NCI-H2029 (cell line): ENCODE measurements around the gene NAIF1.
"Not testable (repeated sequence)": the region's sequence is repeated elsewhere in the genome, so short reads cannot be mapped to it uniquely, and the experiment has no call there.

Source experiments
- DNase-seq: peaks from one replicate; lab custom pipeline; 2025; lab: John Stamatoyannopoulos, UW

NAIF1 gene

GRCh38 chr9:128057724-128058409 lies 9.3 kb downstream of the NAIF1 start:
- no peak for DNase-seq

GRCh38 chr9:128056887-128057723 lies 10.0 kb downstream of the NAIF1 start:
- peak; percentile 86 for DNase-seq

DNA sequence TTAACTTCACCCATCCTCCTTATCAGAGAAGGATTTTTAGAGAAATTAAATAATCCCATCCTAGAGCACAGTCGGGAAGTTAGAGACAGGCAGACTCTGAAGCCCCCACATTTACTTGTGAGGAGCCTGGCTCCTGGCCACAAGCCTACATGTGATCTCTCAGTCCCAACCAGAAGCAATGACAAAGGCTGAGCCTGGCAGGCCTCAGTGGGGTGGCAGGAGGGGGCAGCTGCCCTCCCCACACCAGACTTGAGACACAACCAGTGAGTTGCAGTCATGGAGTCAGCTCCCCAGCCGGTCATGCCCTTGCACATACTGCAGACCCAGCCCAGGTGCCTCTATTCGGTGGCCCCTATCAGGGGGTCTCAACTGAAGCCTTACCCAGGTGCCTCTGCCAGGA lies 11.0 kb downstream of the NAIF1 start:
- DNase-seq, result no peak

GRCh38 chr9:128055344-128056040 lies 11.6 kb downstream of the NAIF1 start:
- DNase-seq, result peak; percentile 57

DNA sequence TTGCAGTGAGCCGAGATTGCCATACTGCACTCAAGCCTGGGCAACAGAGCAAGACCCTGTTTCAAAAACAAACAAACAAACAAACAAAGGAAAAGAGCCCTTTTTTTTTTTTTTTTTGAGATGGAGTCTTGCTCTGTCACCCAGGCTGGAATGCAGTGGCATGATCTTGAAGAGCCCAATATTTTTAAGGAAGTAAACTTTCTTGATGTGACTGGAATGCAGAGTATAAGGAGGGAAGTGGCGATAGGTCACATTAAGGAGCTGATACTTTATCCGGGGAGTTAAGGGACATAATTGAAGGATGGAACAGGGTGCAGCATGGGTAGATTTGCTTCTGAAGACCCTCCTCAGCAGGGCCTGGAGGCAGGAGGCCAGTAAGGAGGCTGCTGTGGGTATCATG lies 13.0 kb downstream of the NAIF1 start:
- DNase-seq, result no peak

DNA sequence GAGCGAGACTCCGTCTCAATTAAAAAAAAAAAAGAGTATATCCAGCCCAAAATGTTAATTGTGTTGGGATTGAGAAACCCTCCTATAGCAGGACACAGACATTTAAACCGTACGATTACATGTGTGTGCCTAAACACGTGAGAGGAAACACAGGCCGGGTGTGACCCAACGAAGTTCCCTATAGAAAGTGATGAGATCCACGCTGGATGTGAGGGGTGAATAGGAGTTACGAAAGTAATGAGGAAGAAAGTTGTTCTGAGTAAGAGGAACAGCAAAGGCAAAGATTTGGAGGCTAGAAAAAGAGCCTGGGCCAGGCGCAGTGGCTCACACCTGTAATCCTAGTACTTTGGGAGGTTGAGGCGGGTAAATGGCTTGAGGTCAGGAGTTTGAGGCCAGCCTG lies 13.6 kb downstream of the NAIF1 start:
- no peak for DNase-seq

DNA sequence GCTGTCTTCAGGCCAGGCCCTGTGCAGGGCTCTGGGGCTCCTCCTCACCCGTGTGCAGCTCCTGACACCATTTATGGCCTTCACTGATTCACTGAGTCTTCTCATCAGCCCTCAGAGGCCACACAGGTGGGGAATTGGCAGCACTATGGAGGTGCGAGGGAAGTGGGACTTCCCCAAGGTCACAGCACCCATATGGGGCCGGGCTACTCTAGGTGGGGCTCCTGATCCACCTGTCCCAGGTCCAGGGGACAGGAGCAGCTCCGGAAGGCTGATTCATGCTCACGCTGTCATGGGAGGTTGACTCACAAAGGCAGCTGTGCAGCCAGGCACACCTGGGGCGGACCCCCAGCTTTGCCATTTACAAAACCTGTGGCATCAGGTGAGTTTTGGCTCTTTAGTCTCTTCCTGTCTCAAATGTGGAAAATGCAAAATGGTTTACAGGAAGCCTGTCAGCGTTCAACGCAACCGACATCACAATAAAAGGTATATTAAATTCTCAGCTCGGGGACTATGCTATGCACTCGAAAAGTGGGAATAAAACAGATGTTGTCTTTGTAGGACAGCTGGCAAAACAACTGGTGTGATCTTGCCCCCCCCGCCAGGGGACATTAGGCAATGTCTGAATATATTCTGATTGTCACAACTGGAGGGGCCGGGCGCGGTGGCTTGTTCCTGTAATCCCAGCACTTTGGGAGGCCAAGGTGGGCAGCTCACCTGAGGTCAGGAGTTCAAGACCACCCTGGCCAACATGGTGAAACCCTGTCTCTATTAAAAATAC lies 15.0 kb downstream of the NAIF1 start:
- no peak for DNase-seq

DNA sequence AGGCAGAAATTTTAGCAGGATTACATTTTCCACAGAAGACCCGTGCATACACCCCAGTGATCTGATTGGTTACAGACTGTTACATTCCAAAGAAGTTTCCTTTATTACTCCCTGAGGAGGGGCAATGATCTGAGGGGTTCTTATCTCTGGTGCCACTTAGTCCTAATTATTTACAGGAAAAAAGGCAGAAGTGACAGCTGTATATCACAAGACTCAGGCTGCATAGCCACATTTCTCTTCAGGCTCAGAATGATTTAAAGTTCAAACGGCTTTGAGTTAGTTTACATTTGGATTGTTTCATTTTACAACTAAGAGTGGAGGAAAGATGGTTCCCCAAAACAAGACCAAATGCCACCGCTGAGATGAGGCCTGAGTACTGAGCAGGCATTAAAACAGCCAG lies 17.3 kb downstream of the NAIF1 start:
- no peak for DNase-seq

DNA sequence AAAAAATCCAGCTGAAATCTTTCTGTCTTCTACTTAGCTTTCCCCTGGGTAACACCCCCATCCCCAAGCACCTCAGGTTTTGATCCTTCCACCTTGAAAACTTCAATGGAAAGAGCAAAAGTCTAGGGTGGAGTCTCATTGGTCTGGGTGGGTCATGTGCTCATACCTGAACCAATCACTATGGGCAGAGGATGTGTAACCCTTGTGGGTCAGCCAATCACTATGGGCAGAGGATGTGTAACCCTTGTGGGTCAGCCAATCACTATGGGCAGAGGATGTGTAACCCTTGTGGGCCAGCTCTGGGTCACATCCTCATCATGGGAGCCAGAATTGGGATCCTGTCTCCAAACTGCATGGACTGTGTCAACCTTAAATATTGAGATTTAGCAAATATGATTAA lies 18.5 kb downstream of the NAIF1 start:
- no peak for DNase-seq

GRCh38 chr9:128047231-128047630 lies 19.9 kb downstream of the NAIF1 start:
- no peak for DNase-seq

- DNase-seq, result no peak
These were observed 21.3 kb downstream of the NAIF1 start for GRCh38 chr9:128045831-128046230.

DNA sequence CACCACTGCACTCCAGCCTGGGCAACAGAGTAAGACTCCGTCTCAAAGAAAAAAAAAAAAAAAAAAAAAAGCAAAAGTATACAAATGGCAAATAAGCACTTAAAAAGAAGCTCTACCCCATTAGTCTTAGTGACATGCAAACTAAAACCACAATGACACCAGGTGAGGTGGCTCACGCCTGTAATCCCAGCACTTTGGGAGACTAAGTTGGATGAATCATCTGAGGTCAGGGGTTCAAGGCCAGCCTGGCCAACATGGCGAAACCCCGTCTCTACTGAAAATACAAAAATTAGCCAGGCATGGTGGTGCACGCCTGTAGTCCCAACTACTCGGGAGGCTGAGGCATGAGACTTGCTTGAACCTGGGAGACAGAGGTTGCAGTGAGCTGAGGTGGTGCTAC lies 21.7 kb downstream of the NAIF1 start:
- not testable (repeated sequence) for DNase-seq

DNA sequence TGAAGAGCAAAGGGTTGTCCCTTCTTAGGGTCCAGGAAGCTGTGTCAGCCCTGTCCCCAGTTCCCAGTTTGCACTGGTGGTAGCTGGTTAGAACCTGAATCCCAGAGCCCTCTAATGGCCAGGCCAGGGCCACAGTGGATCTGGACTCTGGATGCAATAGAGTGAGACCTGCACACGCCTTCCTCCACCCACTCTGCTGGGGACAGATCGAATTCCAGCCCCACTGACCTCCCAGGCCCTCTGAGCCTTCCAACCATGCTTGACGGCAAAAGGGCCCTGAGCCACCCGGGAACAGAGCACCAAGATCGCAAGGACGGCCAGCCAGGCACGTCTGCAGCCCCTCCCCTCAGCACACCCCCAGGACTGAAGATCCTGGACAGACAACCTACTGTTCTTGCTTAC lies 23.7 kb downstream of the NAIF1 start:
- no peak for DNase-seq

DNA sequence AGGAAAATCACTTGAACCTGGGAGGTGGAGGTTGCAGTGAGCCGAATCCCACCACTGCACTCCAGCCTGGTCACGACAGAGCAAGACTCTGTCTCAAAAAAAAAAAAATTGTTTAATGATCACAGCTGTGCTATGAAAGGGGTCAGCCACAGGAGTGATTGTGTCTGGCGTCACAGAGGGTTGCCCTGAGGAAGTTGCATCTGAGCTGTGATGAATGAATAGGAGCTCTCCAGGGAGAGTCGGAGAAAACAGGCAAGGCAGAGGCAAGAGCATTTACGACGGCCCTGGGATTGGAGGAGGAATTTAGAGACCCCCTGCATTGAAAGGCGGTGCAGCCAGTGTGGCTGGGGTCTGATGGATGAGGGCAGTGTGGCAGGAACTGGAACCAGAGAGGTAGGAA lies 25.1 kb downstream of the NAIF1 start:
- DNase-seq, result no peak

DNA sequence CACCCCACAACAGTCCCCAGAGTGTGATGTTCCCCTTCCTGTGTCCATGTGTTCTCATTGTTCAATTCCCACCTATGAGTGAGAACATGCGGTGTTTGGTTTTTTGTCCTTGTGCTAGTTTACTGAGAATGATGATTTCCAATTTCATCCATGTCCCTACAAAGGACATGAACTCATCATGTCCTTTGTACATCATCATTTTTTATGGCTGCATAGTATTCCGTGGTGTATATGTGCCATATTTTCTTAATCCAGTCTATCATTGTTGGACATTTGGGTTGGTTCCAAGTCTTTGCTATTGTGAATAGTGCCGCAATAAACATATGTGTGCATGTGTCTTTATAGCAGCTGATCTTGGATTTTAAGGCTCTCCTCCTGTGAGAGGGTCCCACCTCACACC lies 26.3 kb downstream of the NAIF1 start:
- not testable (repeated sequence) for DNase-seq

- DNase-seq, result not testable (repeated sequence)
These were observed 30.6 kb downstream of the NAIF1 start for GRCh38 chr9:128036522-128036921.

- DNase-seq, result peak; percentile 88
These were observed 32.1 kb downstream of the NAIF1 start for GRCh38 chr9:128034821-128035652.

GRCh38 chr9:128033609-128034008 lies 33.5 kb downstream of the NAIF1 start:
- DNase-seq, result no peak

DNA sequence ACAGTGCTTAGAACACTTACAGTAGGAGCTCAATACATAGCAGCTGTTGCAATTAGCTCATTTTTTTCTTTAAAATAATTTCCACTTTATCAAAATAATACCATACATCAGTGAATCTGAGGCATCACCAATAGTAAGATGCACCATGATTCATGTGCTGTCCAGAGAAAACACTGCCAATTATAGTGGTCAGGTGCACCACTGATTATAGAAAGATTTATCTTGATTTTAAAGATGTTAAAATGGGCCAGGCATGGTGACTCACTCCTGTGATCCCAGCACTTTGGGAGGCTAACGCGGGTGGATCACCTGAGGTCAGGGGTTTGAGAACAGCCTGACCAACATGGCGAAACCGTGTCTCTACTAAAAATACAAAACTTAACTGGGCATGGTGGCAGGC lies 39.4 kb downstream of the NAIF1 start:
- DNase-seq, result no peak

GRCh38 chr9:128026773-128027541 lies 40.2 kb downstream of the NAIF1 start:
- no peak for DNase-seq
